RWPE2 (cell line): ENCODE results near the gene RAB33B.

Experiments
- ATAC-seq: fragments of 200-7000 bp; cut with Tn5 transposase; 3 replicates; pipeline ENCODE4 v1.9.1; 2021; ENCODE audit warnings: low read depth
- DNase-seq: peaks from one replicate; pipeline ENCODE4 v3.0.0-alpha.2; 2020; ENCODE audit warnings: low spot score
- H3K27ac ChIP-seq: fragments of 450-650 bp; 2 replicates; pipeline ENCODE4 v1.5.1; 2017; ENCODE audit warnings: mild to moderate bottlenecking; ENCODE audit not compliant: poor library complexity, severe bottlenecking
- H3K27me3 ChIP-seq: fragments of 250-450 bp; sonication (Bioruptor Pico); 2 replicates; pipeline ENCODE4 v1.5.1; 2021; ENCODE audit warnings: mild to moderate bottlenecking, moderate library complexity; ENCODE audit not compliant: insufficient read depth, poor library complexity, severe bottlenecking
- H3K36me3 ChIP-seq: fragments of 250-450 bp; sonication (Bioruptor Pico); 2 replicates; pipeline ENCODE4 v1.5.1; 2020; ENCODE audit warnings: low read depth, mild to moderate bottlenecking, moderate library complexity
- H3K4me1 ChIP-seq: fragments of 250-450 bp; sonication (Bioruptor Pico); 2 replicates; pipeline ENCODE4 v1.5.1; 2021; ENCODE audit warnings: mild to moderate bottlenecking, moderate library complexity; ENCODE audit not compliant: insufficient read depth, poor library complexity, severe bottlenecking
- H3K4me3 ChIP-seq: fragments of 250-450 bp; sonication (Bioruptor Pico); 2 replicates; pipeline ENCODE4 v1.5.1; 2021; ENCODE audit warnings: mild to moderate bottlenecking, moderate library complexity; ENCODE audit not compliant: severe bottlenecking
- H3K9me3 ChIP-seq: fragments of 250-450 bp; sonication (Bioruptor Pico); 2 replicates; pipeline ENCODE4 v1.5.1; 2021; ENCODE audit warnings: mild to moderate bottlenecking, moderate library complexity; ENCODE audit not compliant: severe bottlenecking
- TF ChIP-seq, protein P1 (sequence below): fragments of 450-650 bp; IDR thresholded peaks from one replicate; pipeline ENCODE4 v1.5.1; 2017; ENCODE audit warnings: mild to moderate bottlenecking, moderate library complexity; ENCODE audit not compliant: poor library complexity, severe bottlenecking

RAB33B gene

GRCh38 chr4:139484783-139485311, 30.9 kb downstream of the RAB33B start:
- no peaks in the 10 kb centered on the region for H3K9me3 ChIP-seq
- H3K4me3 ChIP-seq, result no peak overlapping the region
- DNase-seq, result no peak
- ATAC-seq, result no peak
- no peaks in the 10 kb centered on the region for H3K27me3 ChIP-seq
- H3K4me1 ChIP-seq, result no peaks in the 10 kb centered on the region
- TF ChIP-seq, protein P1, sequence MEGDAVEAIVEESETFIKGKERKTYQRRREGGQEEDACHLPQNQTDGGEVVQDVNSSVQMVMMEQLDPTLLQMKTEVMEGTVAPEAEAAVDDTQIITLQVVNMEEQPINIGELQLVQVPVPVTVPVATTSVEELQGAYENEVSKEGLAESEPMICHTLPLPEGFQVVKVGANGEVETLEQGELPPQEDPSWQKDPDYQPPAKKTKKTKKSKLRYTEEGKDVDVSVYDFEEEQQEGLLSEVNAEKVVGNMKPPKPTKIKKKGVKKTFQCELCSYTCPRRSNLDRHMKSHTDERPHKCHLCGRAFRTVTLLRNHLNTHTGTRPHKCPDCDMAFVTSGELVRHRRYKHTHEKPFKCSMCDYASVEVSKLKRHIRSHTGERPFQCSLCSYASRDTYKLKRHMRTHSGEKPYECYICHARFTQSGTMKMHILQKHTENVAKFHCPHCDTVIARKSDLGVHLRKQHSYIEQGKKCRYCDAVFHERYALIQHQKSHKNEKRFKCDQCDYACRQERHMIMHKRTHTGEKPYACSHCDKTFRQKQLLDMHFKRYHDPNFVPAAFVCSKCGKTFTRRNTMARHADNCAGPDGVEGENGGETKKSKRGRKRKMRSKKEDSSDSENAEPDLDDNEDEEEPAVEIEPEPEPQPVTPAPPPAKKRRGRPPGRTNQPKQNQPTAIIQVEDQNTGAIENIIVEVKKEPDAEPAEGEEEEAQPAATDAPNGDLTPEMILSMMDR, result no peak
- H3K27ac ChIP-seq, result no peak overlapping the region
- H3K36me3 ChIP-seq, result no peaks in the 10 kb centered on the region

DNA sequence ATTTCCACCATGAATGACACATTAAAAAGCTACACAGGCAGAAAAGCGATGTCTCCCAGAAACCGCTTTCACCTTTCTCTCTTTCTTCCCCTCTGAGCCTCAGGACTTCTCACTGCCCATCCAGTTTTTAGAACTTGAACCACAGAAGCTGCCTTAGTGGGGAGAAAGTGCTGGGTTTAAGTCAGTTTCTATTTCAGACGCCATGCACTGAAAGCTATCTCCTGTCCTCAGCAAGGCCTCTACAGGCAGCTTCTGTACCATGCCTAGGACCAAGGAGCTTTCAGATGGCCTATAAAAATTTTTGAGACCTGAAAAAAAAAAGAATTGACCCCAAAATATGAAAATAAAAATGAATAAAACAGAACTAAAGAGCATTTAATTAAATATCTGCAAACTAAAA, 34.5 kb downstream of the RAB33B start:
- Histone ChIP-seq H3K4me1 (no peaks in the 10 kb centered on the region), H3K27ac (no peak overlapping the region), H3K27me3 (no peaks in the 10 kb centered on the region), H3K9me3 (no peaks in the 10 kb centered on the region), H3K36me3 (no peaks in the 10 kb centered on the region), H3K4me3 (no peak overlapping the region)
- TF ChIP-seq, protein P1, result no peak
- DNase-seq (no peak), ATAC-seq (no peak)

GRCh38 chr4:139489638-139490037, 35.7 kb downstream of the RAB33B start:
- Histone ChIP-seq H3K4me3 (no peak overlapping the region), H3K36me3 (no peaks in the 10 kb centered on the region), H3K4me1 (no peaks in the 10 kb centered on the region), H3K9me3 (no peaks in the 10 kb centered on the region), H3K27ac (no peak overlapping the region), H3K27me3 (no peaks in the 10 kb centered on the region)
- TF ChIP-seq, protein P1, result no peak
- DNase-seq (no peak), ATAC-seq (no peak)

- DNase-seq (no peak), ATAC-seq (no peak)
- TF ChIP-seq, protein P1, result no peak
- H3K4me1 ChIP-seq, result no peaks in the 10 kb centered on the region
- no peaks in the 10 kb centered on the region for H3K9me3 ChIP-seq
- no peak overlapping the region for H3K27ac ChIP-seq
- no peak overlapping the region for H3K4me3 ChIP-seq
- H3K27me3 ChIP-seq, result no peaks in the 10 kb centered on the region
- no peaks in the 10 kb centered on the region for H3K36me3 ChIP-seq
These were observed 38.5 kb downstream of the RAB33B start for GRCh38 chr4:139492429-139492828.

- Histone ChIP-seq H3K4me1 (no peaks in the 10 kb centered on the region), H3K9me3 (no peaks in the 10 kb centered on the region), H3K36me3 (no peaks in the 10 kb centered on the region), H3K4me3 (no peak overlapping the region), H3K27me3 (no peaks in the 10 kb centered on the region), H3K27ac (no peak overlapping the region)
- ATAC-seq (no peak), DNase-seq (no peak)
- TF ChIP-seq, protein P1, result no peak
These were observed 39.3 kb downstream of the RAB33B start for GRCh38 chr4:139493176-139493575.
